Measurements from ENCODE around the gene NPPA. TPM values are rescaled to one million over a fixed set of nuclear protein-coding genes. Genes with fewer than 3 reads are reported as not detected.

The NPPA gene
- total and polyA plus RNA-seq, 10 of the 15 experiments (the other 5 are each of a cell fraction or from before 2014, with no cell fraction given): 0.31 to 0.39 TPM; not detected in 8

- TF ChIP-seq ZNF384 (IDR thresholded peaks at IDR 0.05; ENCODE audit: borderline replicate concordance, low read depth, low read length) (no peak), TCF7 (IDR thresholded peaks at IDR 0.05; ENCODE audit: borderline replicate concordance) (no peak), MYB (IDR thresholded peaks at IDR 0.05; ENCODE audit: borderline replicate concordance, low read depth, low read length) (0 out of 2 replicates have a peak, but pooled peaks have one; percentile 44), CEBPB (IDR thresholded peaks at IDR 0.05; ENCODE audit: borderline replicate concordance in 1 of 2, low read depth in 2 of 2, low read length in 2 of 2) (no peak), TAF1 (IDR thresholded peaks at IDR 0.05; ENCODE audit: borderline replicate concordance, low read depth, low read length) (no peak), FOXK2 (IDR thresholded peaks at IDR 0.05) (no peak), MEF2B (IDR thresholded peaks at IDR 0.05; ENCODE audit: partially characterized antibody, poor library complexity, severe bottlenecking) (peak; percentile 58), SIX5 (IDR thresholded peaks at IDR 0.05; ENCODE audit: low read depth, low read length, severe bottlenecking) (no peak), ATF3 (IDR thresholded peaks at IDR 0.05; ENCODE audit: borderline replicate concordance, extremely low read depth, low read depth, low read length) (no peak), BMI1 (IDR thresholded peaks at IDR 0.05; ENCODE audit: borderline replicate concordance) (peak; percentile 85), IKZF1 (conservative IDR thresholded peaks at IDR 0.05) (0 out of 2 replicates have a peak, but pooled peaks have one; percentile 5), EGR1 (IDR thresholded peaks at IDR 0.05; ENCODE audit: borderline replicate concordance in 1 of 2, low read depth in 2 of 2, low read length in 2 of 2) (peak in 1 of 2 experiments; percentile 40; a peak in 1 of 3 replicates), NRF1 (conservative IDR thresholded peaks at IDR 0.05; ENCODE audit: low read depth, low read length) (no peak), POLR2AphosphoS2 (IDR thresholded peaks at IDR 0.05; ENCODE audit: low read depth, low read length) (no peak), MYC (IDR thresholded peaks at IDR 0.05; ENCODE audit: insufficient read depth, insufficient read length, insufficient replicate concordance, low read length, severe bottlenecking) (no peak), NR2C1 (IDR thresholded peaks at IDR 0.05) (no peak), BCL3 (IDR thresholded peaks at IDR 0.05; ENCODE audit: borderline replicate concordance, insufficient read depth, low read depth, low read length, poor library complexity, severe bottlenecking) (peak; percentile 2), JUND (IDR thresholded peaks at IDR 0.05; ENCODE audit: low read depth, low read length) (no peak)
- TF ChIP-seq, protein P1, sequence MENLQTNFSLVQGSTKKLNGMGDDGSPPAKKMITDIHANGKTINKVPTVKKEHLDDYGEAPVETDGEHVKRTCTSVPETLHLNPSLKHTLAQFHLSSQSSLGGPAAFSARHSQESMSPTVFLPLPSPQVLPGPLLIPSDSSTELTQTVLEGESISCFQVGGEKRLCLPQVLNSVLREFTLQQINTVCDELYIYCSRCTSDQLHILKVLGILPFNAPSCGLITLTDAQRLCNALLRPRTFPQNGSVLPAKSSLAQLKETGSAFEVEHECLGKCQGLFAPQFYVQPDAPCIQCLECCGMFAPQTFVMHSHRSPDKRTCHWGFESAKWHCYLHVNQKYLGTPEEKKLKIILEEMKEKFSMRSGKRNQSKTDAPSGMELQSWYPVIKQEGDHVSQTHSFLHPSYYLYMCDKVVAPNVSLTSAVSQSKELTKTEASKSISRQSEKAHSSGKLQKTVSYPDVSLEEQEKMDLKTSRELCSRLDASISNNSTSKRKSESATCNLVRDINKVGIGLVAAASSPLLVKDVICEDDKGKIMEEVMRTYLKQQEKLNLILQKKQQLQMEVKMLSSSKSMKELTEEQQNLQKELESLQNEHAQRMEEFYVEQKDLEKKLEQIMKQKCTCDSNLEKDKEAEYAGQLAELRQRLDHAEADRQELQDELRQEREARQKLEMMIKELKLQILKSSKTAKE (IDR thresholded peaks at IDR 0.05; ENCODE audit: low read depth, poor library complexity, severe bottlenecking): peak; percentile 12
- TF ChIP-seq, protein P2, sequence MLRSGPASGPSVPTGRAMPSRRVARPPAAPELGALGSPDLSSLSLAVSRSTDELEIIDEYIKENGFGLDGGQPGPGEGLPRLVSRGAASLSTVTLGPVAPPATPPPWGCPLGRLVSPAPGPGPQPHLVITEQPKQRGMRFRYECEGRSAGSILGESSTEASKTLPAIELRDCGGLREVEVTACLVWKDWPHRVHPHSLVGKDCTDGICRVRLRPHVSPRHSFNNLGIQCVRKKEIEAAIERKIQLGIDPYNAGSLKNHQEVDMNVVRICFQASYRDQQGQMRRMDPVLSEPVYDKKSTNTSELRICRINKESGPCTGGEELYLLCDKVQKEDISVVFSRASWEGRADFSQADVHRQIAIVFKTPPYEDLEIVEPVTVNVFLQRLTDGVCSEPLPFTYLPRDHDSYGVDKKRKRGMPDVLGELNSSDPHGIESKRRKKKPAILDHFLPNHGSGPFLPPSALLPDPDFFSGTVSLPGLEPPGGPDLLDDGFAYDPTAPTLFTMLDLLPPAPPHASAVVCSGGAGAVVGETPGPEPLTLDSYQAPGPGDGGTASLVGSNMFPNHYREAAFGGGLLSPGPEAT (IDR thresholded peaks at IDR 0.05; ENCODE audit: low read depth): peak; percentile 8; the same call in 1 of the 2 replicates
- TF ChIP-seq, protein P3, sequence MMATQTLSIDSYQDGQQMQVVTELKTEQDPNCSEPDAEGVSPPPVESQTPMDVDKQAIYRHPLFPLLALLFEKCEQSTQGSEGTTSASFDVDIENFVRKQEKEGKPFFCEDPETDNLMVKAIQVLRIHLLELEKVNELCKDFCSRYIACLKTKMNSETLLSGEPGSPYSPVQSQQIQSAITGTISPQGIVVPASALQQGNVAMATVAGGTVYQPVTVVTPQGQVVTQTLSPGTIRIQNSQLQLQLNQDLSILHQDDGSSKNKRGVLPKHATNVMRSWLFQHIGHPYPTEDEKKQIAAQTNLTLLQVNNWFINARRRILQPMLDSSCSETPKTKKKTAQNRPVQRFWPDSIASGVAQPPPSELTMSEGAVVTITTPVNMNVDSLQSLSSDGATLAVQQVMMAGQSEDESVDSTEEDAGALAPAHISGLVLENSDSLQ (IDR thresholded peaks at IDR 0.05): no peak
These were observed 41.2 kb downstream of the NPPA start (continued) for GRCh38 chr1:11806307-11806936.

Measured in GM12878 (cell line).